HG03139 (cell line): ENCODE data around the gene CTNND2.

ENCODE experiments used
- ATAC-seq: cut with Tn5 transposase; IDR thresholded peaks from one replicate; pipeline ENCODE4 v1.9.1; 2021; ENCODE audit not compliant: unreplicated experiment

Gene CTNND2

DNA sequence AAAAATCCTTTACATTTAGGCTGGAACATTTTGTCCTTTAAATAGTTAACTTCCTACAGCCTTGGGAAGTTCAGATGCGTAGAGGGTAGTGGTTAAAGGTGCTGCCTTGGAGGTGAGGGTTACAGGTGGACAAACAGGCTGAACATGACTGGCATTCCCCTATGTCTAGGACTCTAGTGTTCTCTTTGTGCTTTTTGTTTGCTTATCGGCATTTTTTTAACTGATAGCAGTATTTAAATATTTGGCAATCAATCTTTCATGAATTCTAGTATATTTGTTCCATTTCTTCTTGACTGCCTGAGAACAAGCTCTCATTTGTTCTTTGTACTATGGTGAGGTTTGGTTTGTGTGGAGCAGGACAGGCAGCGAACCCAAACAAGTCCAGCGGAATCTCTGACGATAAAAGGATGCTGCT is 307.6 kb downstream of the CTNND2 start:
- ATAC-seq: no peak

DNA sequence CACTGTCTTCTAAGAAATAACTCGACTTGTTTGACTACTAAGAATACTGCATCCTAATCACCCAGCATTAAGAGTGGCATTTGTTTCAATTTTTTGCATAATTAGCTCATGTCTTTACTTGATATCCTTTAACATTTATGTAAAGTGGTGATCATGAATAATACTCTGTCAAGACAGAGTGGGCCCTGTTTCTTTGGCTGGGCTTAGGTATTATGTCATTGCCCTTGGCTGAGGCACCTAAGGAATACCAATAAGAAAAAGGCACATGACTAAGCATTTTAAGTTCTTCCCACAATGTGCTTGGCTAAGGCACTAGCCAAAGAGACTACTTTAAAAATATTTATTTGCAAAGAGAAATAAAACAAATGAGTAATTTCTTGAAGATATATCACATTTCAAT is 308.1 kb downstream of the CTNND2 start:
- no peak for ATAC-seq

DNA sequence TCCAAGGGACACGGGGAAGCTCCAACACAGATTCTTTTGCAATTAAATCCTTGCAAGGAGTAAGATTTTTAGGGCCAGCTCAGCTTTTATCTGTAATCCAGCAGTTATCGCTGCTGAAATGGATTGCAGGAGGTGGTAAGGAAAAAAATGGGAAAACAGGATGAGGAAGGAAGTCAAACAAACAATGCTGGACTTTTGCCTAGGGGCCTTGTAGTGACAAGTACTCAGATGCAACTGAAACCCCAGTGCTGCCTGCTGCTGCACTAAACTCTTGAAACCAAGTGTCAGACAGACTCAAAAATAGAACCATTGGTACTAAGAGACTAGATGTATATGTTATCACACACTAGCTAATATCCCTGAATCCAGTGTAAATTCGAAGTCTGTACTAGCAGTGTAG is 309.2 kb downstream of the CTNND2 start:
- no peak for ATAC-seq

DNA sequence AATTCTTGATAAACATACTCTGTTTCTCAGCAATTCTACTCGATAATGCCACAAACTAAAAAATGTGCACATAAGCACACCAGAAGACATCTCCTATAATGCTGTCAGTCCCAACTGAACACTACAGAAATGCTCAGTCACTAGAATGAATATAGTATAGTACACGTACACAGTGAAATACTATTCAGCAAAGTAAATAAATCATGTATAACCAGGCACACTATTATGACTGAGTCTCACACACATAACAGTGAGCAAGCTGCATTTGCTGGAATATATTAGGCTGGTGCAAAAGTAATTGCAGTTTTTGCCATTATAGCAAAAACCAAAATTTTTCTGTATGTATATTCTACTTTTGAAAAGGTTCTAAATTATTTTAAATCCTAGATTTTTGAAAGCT is 310.2 kb downstream of the CTNND2 start:
- no peak for ATAC-seq

DNA sequence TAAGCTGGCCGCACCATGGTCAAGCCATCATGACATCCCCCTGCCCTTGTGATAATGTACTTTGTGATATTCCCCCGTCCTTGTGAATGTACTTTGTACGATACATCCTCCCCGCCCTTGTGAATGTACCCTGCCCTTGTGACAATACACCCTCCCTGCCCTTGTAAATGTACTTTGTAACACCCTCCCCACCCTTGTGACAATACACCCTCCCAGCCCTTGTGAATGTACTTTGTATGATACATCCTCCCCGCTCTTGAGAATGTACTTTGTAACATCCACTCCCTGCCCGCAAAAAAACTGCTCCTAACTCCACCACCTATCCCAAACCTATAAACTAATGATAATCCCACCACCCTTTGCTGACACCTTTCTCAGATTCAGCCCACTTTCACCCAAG is 313.8 kb downstream of the CTNND2 start:
- no peak for ATAC-seq

DNA sequence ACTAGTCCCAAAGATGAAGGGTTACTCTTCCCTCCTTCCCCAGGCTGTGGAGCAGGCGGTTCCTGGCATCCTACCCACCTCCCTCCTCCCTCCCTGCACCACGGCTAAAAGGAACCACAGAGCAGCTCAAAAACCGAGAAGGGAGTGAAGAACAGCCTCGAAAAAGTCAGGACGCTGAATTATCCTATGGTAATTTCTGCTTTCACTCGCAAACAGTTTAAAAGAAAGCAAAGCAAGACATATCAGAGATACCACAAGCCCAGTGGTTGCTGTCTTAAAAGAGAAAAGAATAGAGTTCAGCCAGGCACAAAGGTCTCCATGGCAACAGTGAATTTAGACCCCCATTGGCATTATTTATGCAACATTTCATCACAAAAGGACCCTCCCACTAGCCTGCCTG is 315.4 kb downstream of the CTNND2 start:
- no peak for ATAC-seq

DNA sequence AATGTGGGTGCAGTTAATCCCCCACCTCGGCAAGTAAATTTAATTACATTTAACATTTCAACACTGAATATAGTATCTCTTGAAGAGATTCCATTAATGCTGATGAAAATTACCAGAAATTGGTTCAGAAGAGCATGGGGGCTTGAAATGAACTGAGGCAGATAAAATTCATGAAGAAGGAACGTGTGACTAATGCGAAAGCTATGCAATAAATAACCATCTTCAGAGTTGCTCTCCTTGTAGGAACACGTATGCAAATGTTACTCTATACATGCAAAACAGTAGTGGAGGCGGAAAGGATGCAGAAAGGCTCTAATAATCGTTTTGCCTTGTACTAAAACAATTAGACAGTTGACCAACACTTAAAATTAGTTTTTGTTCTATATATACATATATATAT is 320.2 kb downstream of the CTNND2 start:
- ATAC-seq: no peak

DNA sequence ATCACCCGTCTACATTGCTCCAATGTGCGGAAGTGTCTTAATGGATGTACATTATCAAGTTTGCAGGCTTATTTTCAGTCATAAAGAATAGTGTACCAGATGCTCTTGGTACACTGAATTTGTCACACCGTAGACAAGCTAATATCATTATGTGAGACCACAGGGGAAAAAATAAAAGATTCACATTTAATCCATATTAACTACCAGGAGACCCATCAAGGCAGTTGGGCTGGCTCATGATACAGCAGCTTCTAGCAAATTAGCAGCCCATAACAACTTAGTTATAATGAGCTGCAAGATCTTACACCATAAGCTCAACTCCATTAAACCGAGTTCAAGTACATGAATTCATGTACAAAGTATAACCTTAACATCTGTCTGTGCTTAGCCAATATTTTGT is 324.9 kb downstream of the CTNND2 start:
- no peak for ATAC-seq

DNA sequence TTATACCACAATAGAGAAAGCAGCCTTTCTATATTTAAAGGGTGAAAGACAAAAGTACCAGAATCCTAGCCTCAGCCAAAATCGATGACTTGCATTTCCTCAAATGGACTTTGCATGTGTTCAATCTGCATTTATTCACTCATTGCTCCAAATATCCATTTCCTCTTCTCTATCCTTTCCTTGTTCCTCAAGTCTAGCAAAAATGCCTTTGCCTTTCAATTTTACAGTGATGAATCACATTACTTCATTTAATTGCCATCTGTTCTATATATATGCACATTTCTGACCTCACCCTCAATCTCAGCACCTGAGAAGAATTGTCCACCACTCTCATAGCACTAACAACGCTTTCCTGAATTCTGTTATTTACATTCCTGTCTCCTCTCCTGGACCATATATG is 329.5 kb downstream of the CTNND2 start:
- ATAC-seq: no peak

DNA sequence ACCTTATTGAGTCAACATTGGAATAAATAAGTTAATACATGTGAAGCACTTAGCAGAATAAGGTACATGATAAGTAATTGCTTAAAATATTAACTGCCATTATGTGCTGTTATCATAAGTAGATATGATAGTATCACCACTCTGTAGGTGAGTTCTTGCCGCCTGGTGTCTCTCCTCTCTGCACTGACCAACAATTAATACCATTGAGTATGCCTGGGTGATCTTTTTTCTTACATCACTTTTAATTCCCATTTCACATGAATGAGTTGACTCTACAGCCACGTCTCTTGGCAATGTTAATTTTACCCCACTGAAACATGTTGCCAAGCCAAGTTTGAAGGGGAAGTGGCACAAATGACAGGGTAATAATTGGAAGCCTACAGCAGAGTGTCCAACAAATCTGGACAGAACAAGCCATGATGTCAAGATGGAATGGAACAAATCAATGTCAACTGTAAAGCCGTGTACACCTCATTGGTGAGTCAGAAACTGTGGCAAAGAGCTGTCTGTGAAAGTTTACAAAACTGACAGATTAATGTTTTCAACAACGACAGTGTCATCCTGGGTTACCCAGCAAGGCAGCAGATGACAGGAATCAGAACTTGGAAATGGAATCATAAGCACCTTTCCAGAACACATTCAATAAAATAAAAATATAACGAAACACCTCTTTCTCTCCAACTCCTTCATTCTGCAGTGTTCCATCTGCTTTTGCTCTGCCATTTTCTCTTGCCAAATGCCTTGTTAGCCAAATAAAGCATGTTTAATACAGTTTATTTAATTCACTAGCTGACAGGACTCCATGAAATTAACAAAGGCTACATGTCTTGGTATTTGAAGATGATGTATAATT is 330.9 kb downstream of the CTNND2 start:
- no peak for ATAC-seq

DNA sequence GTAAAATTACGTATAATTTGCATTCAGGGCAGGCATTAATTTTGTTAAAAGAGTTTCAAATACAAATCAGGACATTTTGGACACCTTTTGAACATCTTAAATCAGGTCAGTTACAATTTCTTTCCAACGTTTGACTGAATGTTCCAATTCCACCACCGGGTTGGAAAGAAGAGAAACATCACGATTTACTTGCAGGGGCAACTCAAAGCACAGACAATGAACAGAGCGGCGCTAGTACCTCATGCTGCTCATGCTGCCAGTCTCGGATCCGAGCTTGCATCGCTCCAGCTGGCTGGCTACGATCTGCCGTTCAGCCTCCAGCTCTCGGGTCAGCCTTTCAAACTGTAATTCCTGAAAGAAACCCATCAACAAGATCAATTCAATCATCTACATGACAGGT is 339.5 kb downstream of the CTNND2 start:
- ATAC-seq: no peak

DNA sequence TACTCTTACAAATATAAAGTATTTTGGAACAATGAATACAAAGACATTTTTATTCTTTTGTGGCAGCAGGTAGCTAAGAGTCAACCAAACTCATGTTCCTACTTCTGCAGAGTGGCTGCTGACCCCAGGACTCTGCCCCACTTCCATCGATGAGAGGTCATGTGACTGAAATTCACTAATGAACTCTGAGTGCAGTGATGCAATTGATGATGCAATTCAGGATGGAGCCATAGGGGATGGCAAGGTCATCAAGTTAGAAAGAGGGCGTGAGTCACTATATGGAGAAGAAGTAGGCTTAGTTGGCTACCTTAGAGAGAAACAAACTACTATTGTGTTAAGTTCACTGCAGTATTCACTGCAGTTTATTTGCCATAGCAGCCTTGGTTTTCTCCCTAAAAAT is 340.4 kb downstream of the CTNND2 start:
- ATAC-seq: no peak

DNA sequence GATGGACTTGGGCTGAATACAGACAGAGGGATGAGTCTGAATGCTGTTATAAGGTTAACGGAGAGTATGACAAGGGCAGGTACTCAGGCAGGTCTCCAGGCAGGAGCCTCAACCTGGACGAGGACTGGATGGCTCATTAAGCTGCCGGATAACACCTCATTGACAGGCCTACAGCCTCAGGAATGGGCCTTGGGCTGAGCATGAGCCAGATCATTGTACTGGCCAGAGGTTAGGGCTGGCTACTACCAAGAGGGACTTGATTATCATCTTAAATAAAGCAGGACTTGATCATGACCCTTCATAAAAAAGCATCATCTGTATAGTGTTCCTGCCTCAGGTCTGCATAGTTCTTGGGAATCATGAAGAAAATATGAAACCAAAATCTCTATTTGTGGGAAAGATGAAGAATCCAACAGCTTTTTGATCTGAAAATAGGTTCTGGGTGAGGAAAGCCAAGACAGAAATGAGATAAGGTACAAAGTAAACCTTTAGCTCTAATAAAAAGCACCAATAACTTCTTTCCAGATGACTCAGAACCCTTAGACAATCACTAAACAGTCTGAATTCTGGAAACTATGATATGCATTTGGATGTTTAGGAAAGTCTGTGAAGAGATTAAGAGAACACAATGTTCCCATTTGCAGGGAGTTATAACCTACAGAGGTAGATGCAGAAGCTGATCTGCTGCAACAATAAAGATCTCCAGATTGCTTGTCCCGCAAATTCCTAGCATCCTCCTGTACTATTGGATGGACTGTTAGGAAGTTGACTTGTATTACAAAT is 343.1 kb downstream of the CTNND2 start:
- ATAC-seq: no peak

DNA sequence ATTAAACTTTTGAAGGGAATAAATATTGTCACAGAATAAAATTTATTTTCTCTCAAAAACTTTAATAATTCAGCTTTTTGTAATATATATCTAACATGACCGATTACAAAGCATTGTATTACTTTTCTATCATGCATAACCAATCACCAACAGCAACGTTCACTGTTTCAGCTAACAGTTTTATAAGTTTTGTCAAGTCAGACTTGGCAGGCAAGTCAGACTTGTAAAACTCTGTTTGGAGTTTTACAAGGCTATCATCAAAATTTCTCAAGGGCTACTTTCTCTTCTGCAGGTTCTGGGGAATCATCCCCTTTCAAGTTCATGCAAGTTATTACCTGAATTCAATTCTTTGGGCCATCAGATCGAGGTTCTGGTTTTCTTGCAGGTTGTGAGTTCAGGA is 347.2 kb downstream of the CTNND2 start:
- ATAC-seq: no peak

DNA sequence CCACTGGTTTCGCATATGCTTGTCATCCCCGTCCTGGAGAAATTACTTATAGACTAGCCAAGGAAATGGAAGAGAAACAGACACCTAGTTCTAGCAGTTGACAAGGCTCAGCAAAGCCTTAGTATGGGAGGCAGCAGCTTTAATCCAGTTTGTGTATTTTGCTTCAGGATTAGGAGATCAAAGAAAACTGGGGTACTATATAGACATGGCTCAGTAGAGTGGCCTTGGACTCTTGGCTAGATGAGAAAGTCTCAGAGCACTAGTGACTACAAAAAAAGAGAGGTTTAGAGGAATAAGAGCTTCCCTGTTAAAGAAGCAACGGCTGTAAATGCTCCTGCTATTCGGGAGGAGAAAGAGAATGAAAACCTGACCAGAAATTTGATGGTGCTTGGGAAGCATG is 349.1 kb downstream of the CTNND2 start:
- no peak for ATAC-seq

DNA sequence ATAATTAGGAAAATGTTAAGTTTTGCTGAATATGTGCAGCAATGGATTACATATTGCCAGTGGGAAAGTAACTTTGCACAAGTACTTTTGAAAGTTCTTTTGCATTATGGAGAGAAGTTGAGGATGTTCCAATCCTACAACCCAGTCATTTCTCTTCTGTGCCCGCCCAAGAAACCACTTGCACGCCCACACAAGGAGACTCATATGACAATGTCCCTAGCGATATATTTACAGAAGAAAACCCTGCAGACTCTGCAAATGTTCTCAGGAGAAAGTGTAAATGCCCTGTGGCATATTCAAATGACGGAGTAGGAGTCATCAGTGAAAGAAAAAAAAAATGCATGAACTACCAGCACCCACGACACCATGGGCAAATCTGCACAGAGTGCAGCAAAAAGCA is 356.5 kb downstream of the CTNND2 start:
- ATAC-seq: no peak

DNA sequence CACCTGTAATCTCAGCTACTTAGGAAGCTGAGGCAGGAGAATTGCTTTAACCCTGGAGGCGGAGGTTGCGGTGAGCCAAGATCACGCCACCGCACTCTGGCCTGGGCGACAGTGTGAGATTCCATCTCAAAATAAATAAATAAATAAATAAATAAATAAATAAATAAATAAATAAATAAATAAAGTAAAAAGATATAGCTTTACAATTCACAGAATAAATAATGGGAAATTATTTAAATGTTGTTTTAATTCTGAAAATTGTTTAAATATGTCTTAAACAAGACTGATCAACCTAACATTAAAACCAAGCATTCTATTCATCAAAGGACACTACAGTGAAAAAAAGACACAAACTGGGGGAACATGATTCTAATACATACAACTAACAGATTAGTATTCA is 357.1 kb downstream of the CTNND2 start:
- no peak for ATAC-seq

DNA sequence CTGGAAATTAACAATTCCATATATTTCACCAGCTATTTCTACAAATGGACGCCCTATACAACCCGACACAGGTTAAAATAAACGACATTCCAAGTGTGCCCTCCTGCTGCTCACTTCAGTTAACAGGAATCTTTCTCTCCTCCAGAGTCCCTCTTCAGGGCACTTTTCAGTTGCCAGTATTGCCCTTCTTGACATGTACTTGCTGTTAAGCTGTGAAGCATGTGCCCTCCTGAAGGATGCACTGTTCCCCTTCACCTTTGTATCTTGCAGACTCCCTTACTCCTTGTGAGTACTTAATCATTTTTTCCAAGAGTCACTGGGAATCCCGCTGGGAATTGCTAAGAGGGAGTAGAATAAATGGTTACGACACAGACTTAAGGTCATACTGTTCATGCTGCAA is 364.1 kb downstream of the CTNND2 start:
- ATAC-seq: no peak

DNA sequence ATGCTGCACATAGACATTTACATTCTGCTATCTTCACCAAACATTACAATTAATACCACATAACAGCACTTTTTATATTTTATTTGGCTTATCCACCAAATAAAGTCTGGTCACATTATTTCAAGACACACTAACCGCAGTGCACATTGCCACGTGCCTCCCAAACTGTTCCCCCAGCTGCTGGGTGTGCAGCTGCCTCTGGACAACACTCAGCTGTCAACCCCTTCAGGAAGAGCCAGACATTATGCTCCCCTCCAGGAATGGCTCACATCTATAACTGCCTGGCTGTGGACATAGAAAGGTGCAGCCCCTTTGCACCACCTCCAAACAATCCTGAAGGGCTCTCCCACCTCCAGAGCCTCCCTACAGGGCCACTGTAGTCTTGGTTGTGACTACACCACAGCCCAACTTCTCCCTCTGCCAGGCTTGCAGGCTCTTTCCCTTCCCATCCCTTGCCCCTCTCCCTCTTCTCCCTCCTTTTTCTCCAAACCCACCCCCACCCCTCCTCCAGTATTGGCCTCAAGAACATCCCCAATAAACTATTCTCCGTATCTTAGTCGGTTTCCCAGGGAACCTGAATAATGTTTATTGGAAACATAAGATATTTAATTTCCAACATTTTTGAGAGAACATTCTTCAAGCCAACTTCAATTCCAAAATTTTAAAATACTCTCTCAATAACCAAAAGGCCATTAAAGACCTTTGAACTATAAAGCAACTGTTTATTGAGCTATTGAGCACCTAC is 372.3 kb downstream of the CTNND2 start:
- no peak for ATAC-seq

DNA sequence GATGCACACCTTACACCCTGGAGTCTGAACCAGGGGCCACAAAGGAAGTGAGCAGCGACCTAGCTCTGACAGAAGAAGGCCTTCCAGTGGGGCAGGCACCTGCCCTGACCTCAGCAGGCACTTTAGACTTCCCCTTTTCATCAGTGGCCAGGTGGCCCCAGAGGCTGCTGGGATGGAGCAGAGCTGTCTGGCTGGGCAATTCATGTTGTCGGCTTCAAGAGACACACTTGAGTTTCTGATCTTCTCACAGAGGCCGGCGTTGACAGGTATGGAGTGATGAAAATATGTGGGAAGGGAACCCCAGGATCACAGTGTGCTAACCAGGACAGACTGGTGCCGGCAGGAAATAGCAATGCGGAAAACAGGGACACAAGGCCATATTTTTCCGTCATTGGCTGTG is 375.5 kb downstream of the CTNND2 start:
- ATAC-seq: no peak

DNA sequence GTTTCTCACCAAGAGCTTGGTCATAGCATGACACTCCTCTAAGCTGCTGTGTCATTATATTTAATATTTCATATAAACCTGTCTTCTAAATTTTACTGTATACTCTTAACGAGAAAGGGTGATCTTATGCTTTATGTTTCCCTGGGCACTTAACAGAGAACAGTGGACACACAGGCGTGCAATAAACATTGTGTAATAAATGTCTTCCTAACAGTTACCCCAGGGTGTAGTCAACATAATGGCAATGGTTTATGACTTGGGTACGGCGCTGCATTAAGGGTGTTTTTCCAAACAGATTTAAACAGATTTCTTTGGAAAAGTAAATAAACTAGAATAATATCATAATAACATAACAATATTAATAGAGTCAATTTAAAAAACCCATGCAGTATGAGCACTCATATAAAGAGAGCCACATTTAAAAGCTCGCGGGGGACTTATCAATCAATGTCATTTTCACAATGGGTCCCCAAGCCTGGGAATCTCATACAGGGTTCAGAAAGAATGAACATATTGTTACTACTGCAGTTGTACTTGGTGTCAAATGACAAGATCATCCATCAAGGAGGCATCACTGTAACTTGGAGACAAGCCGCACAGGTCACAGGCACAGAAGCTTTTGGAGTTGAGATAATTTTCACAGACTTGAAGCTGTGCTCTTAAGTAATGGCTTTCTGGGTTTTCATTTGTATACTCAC is 376.4 kb downstream of the CTNND2 start:
- no peak for ATAC-seq
